IMR-90 (cell line): ENCODE data around the gene CPNE2. TPM values are rescaled to one million over a fixed set of nuclear protein-coding genes. Genes with fewer than 3 reads are reported as not detected.

Source experiments
- ATAC-seq: fragments of 200-7000 bp; cut with Tn5 transposase; 2 replicates; pipeline ENCODE4 v1.9.1; 2020; ENCODE audit warnings: low read depth, mild to moderate bottlenecking, moderate library complexity
- BruUV-seq: library from RNA; stranded (reverse); fragments of 400-500 nt; replicated peaks from 2 replicates; lab custom pipeline; 2021; lab: Mats Ljungman, UMichigan
- CTCF ChIA-PET: fragments of 300-600 bp; formaldehyde crosslinking; extraction: SDS; loops from one replicate; lab custom pipeline; 2021; ENCODE audit warnings: antibody characterized with exemption; lab: Yijun Ruan, JAX
- POLR2A ChIA-PET: fragments of 300-600 bp; sonication (Branson Sonifier 250); formaldehyde crosslinking; loops from one replicate; lab custom pipeline; 2022; ENCODE audit warnings: antibody characterized with exemption; ENCODE audit not compliant: unreplicated experiment; lab: Charles Lee
- DNase-seq: peaks from one replicate; pipeline ENCODE4 v3.0.0; 2013
- H2AFZ ChIP-seq: replicated peaks from 2 replicates; pipeline ENCODE3; 2013; ENCODE audit warnings: low read length, mild to moderate bottlenecking; ENCODE audit not compliant: poor library complexity
- H2AK5ac ChIP-seq: 2 replicates; pipeline ENCODE4 v1.6.1; 2013; ENCODE audit warnings: low read depth, low read length, inconsistent platforms
- H2AK9ac ChIP-seq: replicated peaks from 2 replicates; pipeline ENCODE3; 2013; ENCODE audit warnings: mild to moderate bottlenecking, low read depth, low read length, moderate library complexity; ENCODE audit not compliant: poor library complexity
- H2BK120ac ChIP-seq: 2 replicates; pipeline ENCODE4 v1.6.1; 2013; ENCODE audit warnings: low read depth, low read length, inconsistent platforms
- H2BK15ac ChIP-seq: 3 replicates; pipeline ENCODE4 v1.6.1; 2013; ENCODE audit warnings: low read depth, low read length, inconsistent platforms
- H2BK20ac ChIP-seq: 2 replicates; pipeline ENCODE4 v1.6.1; 2013; ENCODE audit warnings: low read depth, mild to moderate bottlenecking, inconsistent platforms, low read length, moderate library complexity
- H2BK5ac ChIP-seq: 2 replicates; pipeline ENCODE4 v1.6.1; 2013; ENCODE audit warnings: mild to moderate bottlenecking, low read depth, low read length, inconsistent platforms; ENCODE audit not compliant: poor library complexity, severe bottlenecking
- H3K14ac ChIP-seq: replicated peaks from 2 replicates; pipeline ENCODE4 v1.6.1; 2013; ENCODE audit warnings: low read depth, low read length, inconsistent platforms
- H3K18ac ChIP-seq: 2 replicates; pipeline ENCODE4 v1.6.1; 2013; ENCODE audit warnings: low read depth, low read length, control low read depth
- H3K23ac ChIP-seq: 2 replicates; pipeline ENCODE4 v1.6.1; 2013; ENCODE audit warnings: low read depth, low read length, inconsistent platforms
- H3K27ac ChIP-seq: 2 replicates; pipeline ENCODE4 v1.5.1; 2013; ENCODE audit warnings: mild to moderate bottlenecking, control low read depth, low read length; ENCODE audit not compliant: insufficient read depth
- H3K27me3 ChIP-seq: 2 replicates; pipeline ENCODE4 v1.6.1; 2013; ENCODE audit warnings: low read length; ENCODE audit not compliant: control insufficient read depth, insufficient read depth
- H3K36me3 ChIP-seq: 2 replicates; pipeline ENCODE4 v1.6.1; 2013; ENCODE audit warnings: low read length, mixed read lengths; ENCODE audit not compliant: control insufficient read depth, insufficient read depth
- H3K4ac ChIP-seq: 2 replicates; pipeline ENCODE4 v1.6.1; 2013; ENCODE audit warnings: low read depth, low read length, inconsistent platforms
- H3K4me1 ChIP-seq: 2 replicates; pipeline ENCODE4 v1.6.1; 2013; ENCODE audit warnings: low read length, mixed read lengths; ENCODE audit not compliant: control insufficient read depth, insufficient read depth
- H3K4me2 ChIP-seq: 2 replicates; pipeline ENCODE4 v1.6.1; 2013; ENCODE audit warnings: low read depth, mild to moderate bottlenecking, control low read depth, low read length, moderate library complexity
- H3K4me3 ChIP-seq: 2 replicates; pipeline ENCODE4 v1.5.1; 2013; ENCODE audit warnings: low read depth, mild to moderate bottlenecking, control low read depth, low read length, moderate library complexity; ENCODE audit not compliant: insufficient read depth
- H3K56ac ChIP-seq: 2 replicates; pipeline ENCODE4 v1.6.1; 2013; ENCODE audit warnings: low read length, inconsistent platforms; ENCODE audit not compliant: insufficient read depth; ENCODE audit errors: extremely low read depth
- H3K79me1 ChIP-seq, 2 experiments: 2 replicates each; pipeline ENCODE4 v1.6.1; 2013; ENCODE audit warnings: low read length in 2 of 2, inconsistent platforms in 1 of 2, low read depth in 1 of 2
- H3K9ac ChIP-seq: 2 replicates; pipeline ENCODE4 v1.6.1; 2013; ENCODE audit warnings: low read depth, low read length, control low read depth
- H3K9me1 ChIP-seq: 2 replicates; pipeline ENCODE4 v1.6.1; 2013; ENCODE audit warnings: low read length, inconsistent platforms; ENCODE audit not compliant: insufficient read depth
- H3K9me3 ChIP-seq: 2 replicates; pipeline ENCODE4 v1.6.1; 2013; ENCODE audit warnings: low read length; ENCODE audit not compliant: control insufficient read depth, insufficient read depth
- H4K20me1 ChIP-seq: 2 replicates; pipeline ENCODE4 v1.6.1; 2013; ENCODE audit warnings: low read length, inconsistent platforms; ENCODE audit not compliant: insufficient read depth
- H4K5ac ChIP-seq: 2 replicates; pipeline ENCODE4 v1.6.1; 2013; ENCODE audit warnings: mild to moderate bottlenecking, low read depth, low read length, control low read depth
- H4K8ac ChIP-seq, 2 experiments: 2 replicates each; pipeline ENCODE4 v1.6.1; 2013; ENCODE audit warnings: low read depth in 2 of 2, low read length in 2 of 2, control low read depth in 1 of 2, inconsistent platforms in 1 of 2
- H4K91ac ChIP-seq: 2 replicates; pipeline ENCODE4 v1.6.1; 2013; ENCODE audit warnings: low read depth, low read length, inconsistent platforms; ENCODE audit not compliant: insufficient read depth
- BHLHE40 ChIP-seq: fragments of 150-350 bp; IDR thresholded peaks from 2 replicates; pipeline ENCODE4 v1.6.1; 2016; ENCODE audit warnings: mild to moderate bottlenecking, low read depth, low read length
- CHD1 ChIP-seq: IDR thresholded peaks from 2 replicates; pipeline ENCODE4 v1.6.1; 2012; ENCODE audit warnings: low read depth, low read length, improper control_type of control experiment
- CTCF ChIP-seq: conservative IDR thresholded peaks from 2 replicates; pipeline ENCODE4 v1.5.1; 2012; ENCODE audit warnings: mild to moderate bottlenecking, low read depth, low read length, improper control_type of control experiment
- ELK1 ChIP-seq: fragments of 150-350 bp; IDR thresholded peaks from 2 replicates; pipeline ENCODE4 v1.6.1; 2016; ENCODE audit warnings: low read depth, mild to moderate bottlenecking, low read length, moderate library complexity, borderline replicate concordance
- FOS ChIP-seq: fragments of 150-350 bp; IDR thresholded peaks from 2 replicates; pipeline ENCODE4 v1.6.1; 2016; ENCODE audit warnings: low read depth, low read length
- MAZ ChIP-seq: IDR thresholded peaks from 2 replicates; pipeline ENCODE4 v1.6.1; 2012; ENCODE audit warnings: low read depth, mild to moderate bottlenecking, low read length, improper control_type of control experiment, moderate library complexity, borderline replicate concordance
- MXI1 ChIP-seq: IDR thresholded peaks from 2 replicates; pipeline ENCODE4 v1.6.1; 2012; ENCODE audit warnings: low read depth, mild to moderate bottlenecking, low read length, moderate library complexity, borderline replicate concordance
- POLR2A ChIP-seq: IDR thresholded peaks from 2 replicates; pipeline ENCODE4 v1.6.1; 2012; ENCODE audit warnings: mild to moderate bottlenecking, low read depth, low read length
- RAD21 ChIP-seq: IDR thresholded peaks from 2 replicates; pipeline ENCODE4 v1.6.1; 2012; ENCODE audit warnings: low read length, improper control_type of control experiment
- RCOR1 ChIP-seq: IDR thresholded peaks from 2 replicates; pipeline ENCODE4 v1.6.1; 2012; ENCODE audit warnings: mild to moderate bottlenecking, low read length, improper control_type of control experiment; ENCODE audit not compliant: insufficient replicate concordance
- SMC3 ChIP-seq: fragments of 150-350 bp; IDR thresholded peaks from 2 replicates; pipeline ENCODE4 v1.6.1; 2016; ENCODE audit warnings: low read depth, mild to moderate bottlenecking, antibody characterized with exemption, low read length, moderate library complexity
- USF2 ChIP-seq: fragments of 150-350 bp; IDR thresholded peaks from 2 replicates; pipeline ENCODE4 v1.6.1; 2017; ENCODE audit warnings: mild to moderate bottlenecking, antibody characterized with exemption, low read length, low read depth
- WGBS, 2 experiments: methylation state at CpG; one replicate each; pipeline versions ENCODE4 v1.1.5 to v1.1.7; 2013; ENCODE audit warnings: missing lambda C conversion rate in 2 of 2; ENCODE audit not compliant: insufficient read length in 1 of 2; ENCODE audit errors: extremely low coverage in 2 of 2; 5-methylcytosine and 5-hydroxymethylcytosine counted together
- dilution Hi-C: fragments of 300-500 bp; cut with HindIII; formaldehyde crosslinking; loops from one replicate; pipeline ENCODE4 v1.14.3; 2018; ENCODE audit warnings: low sequenced_read_pairs; ENCODE audit not compliant: unreplicated experiment
- in situ Hi-C: fragments of 300-500 bp; cut with MboI; formaldehyde crosslinking; loops from 3 replicates; pipeline ENCODE4 v1.14.3; 2019; ENCODE audit warnings: low sequenced_read_pairs, inconsistent platforms, mixed read lengths
- intact Hi-C: fragments of 100-400 bp; cut with micrococcal nuclease; formaldehyde crosslinking; loops from 2 replicates; pipeline ENCODE4 v1.10.0; 2022
- polyA plus RNA-seq, 3 experiments: library from polyadenylated mRNA; depleted of rRNA; stranded (reverse); fragments of >200 nt; gene quantifications; 2 replicates each; pipeline ENCODE4 v1.2.3, GENCODE V29; 2012; ENCODE audit warnings: low replicate concordance in 1 of 3
- total RNA-seq: library from RNA; depleted of rRNA; stranded (reverse); fragments of >200 nt; gene quantifications from 2 replicates; pipeline ENCODE4 v1.2.3, GENCODE V29; 2012

CPNE2 gene
- total and polyA plus RNA-seq, 2 of the 4 experiments (the other 2 are of a cell fraction): 15.4 to 48.0 TPM

GRCh38 chr16:57133886-57134285 lies 41.5 kb downstream of the CPNE2 start:
- H4K8ac ChIP-seq: no peak overlapping the region
- H3K4me2 ChIP-seq: no peak overlapping the region
- no peak overlapping the region for H2AK5ac ChIP-seq
- ATAC-seq (no peak), DNase-seq (no peak)
- TF ChIP-seq SMC3 (no peak), USF2 (no peak), MAZ (no peak), CHD1 (no peak), POLR2A (no peak), ELK1 (no peak), FOS (no peak), BHLHE40 (no peak), RCOR1 (no peak), CTCF (no peak), RAD21 (no peak), MXI1 (no peak)
- H3K4me1 ChIP-seq: no peaks in the 10 kb centered on the region
- no peak overlapping the region for H4K91ac ChIP-seq
- no peaks in the 10 kb centered on the region for H3K27me3 ChIP-seq
- in situ Hi-C loops (no loop called here), dilution Hi-C loops (no loop called here), intact Hi-C loops (no loop called here)
- no peak overlapping the region for H3K23ac ChIP-seq
- no peaks in the 10 kb centered on the region; the same call in 1 of the 2 replicates for H3K36me3 ChIP-seq
- CTCF ChIA-PET: no interaction called here
- no peak overlapping the region for H2AFZ ChIP-seq
- H2BK5ac ChIP-seq: no peak overlapping the region
- H2BK120ac ChIP-seq: no peak overlapping the region
- H2AK9ac ChIP-seq: no peak overlapping the region
- 86% methylated on average over 4 of the region's 10 CpGs; no CpG with 5 or more reads in 1 of the 2 experiments for WGBS, 2 experiments
- no peaks in the 10 kb centered on the region for H3K9me3 ChIP-seq
- no peak overlapping the region for H2BK15ac ChIP-seq
- no peak overlapping the region for H2BK20ac ChIP-seq
- no peak overlapping the region for H3K4ac ChIP-seq
- no peak overlapping the region for H3K56ac ChIP-seq
- POLR2A ChIA-PET: no interaction called here
- H3K79me1 ChIP-seq: no peaks in the 10 kb centered on the region
- no peak overlapping the region for H4K5ac ChIP-seq
- no peaks in the 10 kb centered on the region for H4K20me1 ChIP-seq
- peaks cover 3% of the 10 kb centered on the region; the same call in 1 of the 2 replicates for H3K9me1 ChIP-seq
- no peak overlapping the region for H3K4me3 ChIP-seq
- no peak overlapping the region for H3K18ac ChIP-seq
- no peak overlapping the region for H3K27ac ChIP-seq
- BruUV-seq: no TSS peak
- no peak overlapping the region for H3K14ac ChIP-seq
- no peak overlapping the region for H3K9ac ChIP-seq
